NOMO-1 treated with DMSO at 0.1 percent for 48 hours (cell line): ENCODE measurements around the gene GNG13.
"Not testable (repeated sequence)": the region's sequence is repeated elsewhere in the genome, so short reads cannot be mapped to it uniquely, and the experiment has no call there.

Experiments
- DNase-seq: peaks from one replicate; lab custom pipeline; 2025; ENCODE audit not compliant: unreplicated experiment; lab: John Stamatoyannopoulos, UW

GNG13 gene

GRCh38 chr16:799948-800833 lies at the start of gene GNG13:
Gene GNG13, minus strand, starts transcription at chr16:800734. Its CDS starts 1,657 bp downstream, at chr16:799077.
- DNase-seq = no peak

GRCh38 chr16:848510-849253 lies 48.1 kb upstream of the GNG13 start:
- DNase-seq = no peak

GRCh38 chr16:847681-848445 lies 47.3 kb upstream of the GNG13 start:
- DNase-seq = no peak

- no peak for DNase-seq
These were observed 46.6 kb upstream of the GNG13 start for GRCh38 chr16:847151-847550.

GRCh38 chr16:845351-845745 lies 44.8 kb upstream of the GNG13 start:
- no peak for DNase-seq

- DNase-seq = no peak
These were observed 44.3 kb upstream of the GNG13 start for GRCh38 chr16:844638-845350.

- DNase-seq = no peak
These were observed 43.2 kb upstream of the GNG13 start for GRCh38 chr16:843771-844170.

GRCh38 chr16:842711-843560 lies 42.4 kb upstream of the GNG13 start:
- DNase-seq = no peak

GRCh38 chr16:842061-842476 lies 41.5 kb upstream of the GNG13 start:
- no peak for DNase-seq

GRCh38 chr16:841455-842060 lies 41.0 kb upstream of the GNG13 start:
- no peak for DNase-seq

GRCh38 chr16:840561-841454 lies 40.3 kb upstream of the GNG13 start:
- DNase-seq = no peak

- no peak for DNase-seq
These were observed 39.3 kb upstream of the GNG13 start for GRCh38 chr16:839643-840408.

- no peak for DNase-seq
These were observed 38.2 kb upstream of the GNG13 start for GRCh38 chr16:838741-839140.

- not testable (repeated sequence) for DNase-seq
These were observed 36.3 kb upstream of the GNG13 start for GRCh38 chr16:836822-837221.

GRCh38 chr16:836221-836620 lies 35.7 kb upstream of the GNG13 start:
- DNase-seq = no peak

GRCh38 chr16:835373-835772 lies 34.8 kb upstream of the GNG13 start:
- no peak for DNase-seq

- DNase-seq = no peak
These were observed 32.9 kb upstream of the GNG13 start for GRCh38 chr16:833411-833810.
